ENCODE results near the gene CFAP206.
"Not testable (repeated sequence)": the region's sequence is repeated elsewhere in the genome, so short reads cannot be mapped to it uniquely, and the experiment has no call there.

Gene CFAP206

DNA sequence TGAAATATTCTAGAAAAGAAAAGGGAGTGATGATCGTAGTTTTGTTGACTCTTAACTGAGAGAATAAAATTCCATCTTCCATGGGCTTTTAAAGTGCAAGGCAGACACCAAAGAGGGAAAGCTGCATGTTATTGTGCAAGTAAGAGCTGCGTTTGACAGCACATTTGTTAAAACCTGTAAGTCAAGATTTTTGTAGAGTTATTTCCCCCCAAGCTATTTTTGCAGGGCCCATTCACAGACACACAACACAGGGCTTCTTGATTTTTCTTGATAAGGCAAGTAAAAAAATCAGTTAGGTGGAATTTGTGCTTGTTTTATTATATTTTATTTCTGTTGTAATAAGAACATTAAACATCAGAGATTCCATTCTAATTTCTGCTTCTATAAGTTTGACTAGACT, 13.8 kb downstream of the CFAP206 start:
- DNase-seq (ENCODE audit: low read depth in 2 of 2): no peak

DNA sequence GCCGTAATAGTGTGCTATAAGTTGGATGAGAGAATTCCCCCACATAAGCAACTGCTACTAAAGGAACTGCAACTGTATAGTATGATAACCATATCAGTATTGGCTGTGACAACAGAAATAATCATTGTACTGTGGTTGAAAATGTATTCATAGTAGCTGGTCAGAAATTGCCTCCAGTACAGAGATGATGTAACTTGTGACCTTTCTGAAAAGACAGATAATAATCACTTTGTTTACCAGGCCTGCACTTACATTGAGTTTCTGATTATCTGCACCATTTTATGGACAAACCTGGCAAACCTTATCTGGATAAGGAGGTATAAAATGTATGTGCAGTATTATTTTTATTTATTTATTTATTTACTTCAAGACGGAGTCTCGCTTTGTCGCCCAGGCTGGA, 19.0 kb downstream of the CFAP206 start:
- DNase-seq (ENCODE audit: low read depth in 2 of 2): no peak

DNA sequence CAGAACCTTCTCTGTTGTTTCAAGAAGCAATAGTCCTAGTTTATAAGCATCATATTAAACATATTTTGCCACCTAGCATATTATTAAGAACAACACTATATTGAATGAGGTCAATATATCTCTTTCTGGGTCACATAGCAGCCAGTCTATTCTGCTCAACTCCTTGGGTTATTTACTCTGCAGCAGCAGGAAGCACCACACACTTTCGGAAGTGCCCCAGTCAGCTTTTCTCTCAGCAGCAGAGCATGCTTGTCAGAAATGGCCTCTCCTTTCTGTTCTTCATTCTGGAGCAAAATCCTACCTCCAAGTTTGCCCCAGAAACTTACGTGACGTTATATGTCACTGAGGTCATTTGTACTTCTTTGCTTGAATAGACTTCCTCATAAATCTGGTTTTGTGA, 22.7 kb downstream of the CFAP206 start:
- DNase-seq (ENCODE audit: low read depth in 2 of 2): no peak

GRCh38 chr6:87431263-87431662, 23.5 kb downstream of the CFAP206 start:
- no peak for DNase-seq (ENCODE audit: low read depth in 2 of 2)

DNA sequence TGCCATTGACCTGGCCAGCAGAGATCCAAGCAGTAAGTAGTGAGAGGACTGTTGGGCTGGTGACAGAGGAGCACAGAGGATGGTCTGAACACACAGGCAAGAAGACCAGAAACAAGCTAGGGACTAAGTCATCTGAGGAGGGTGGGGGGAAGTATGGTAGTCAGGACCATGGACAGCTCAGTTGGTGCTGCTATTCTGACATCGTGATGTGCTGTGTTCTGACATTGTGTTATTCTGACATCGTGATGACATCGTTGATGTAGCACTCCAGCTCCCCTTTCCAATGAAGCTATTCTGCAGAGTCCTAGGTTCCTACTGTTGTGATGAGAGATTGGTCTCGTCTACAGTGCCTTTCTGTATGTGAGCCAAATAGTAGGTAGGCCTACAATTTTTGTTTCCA, 28.7 kb downstream of the CFAP206 start:
- peak; percentile 5 to 7 for DNase-seq (ENCODE audit: low read depth in 2 of 2)

DNA sequence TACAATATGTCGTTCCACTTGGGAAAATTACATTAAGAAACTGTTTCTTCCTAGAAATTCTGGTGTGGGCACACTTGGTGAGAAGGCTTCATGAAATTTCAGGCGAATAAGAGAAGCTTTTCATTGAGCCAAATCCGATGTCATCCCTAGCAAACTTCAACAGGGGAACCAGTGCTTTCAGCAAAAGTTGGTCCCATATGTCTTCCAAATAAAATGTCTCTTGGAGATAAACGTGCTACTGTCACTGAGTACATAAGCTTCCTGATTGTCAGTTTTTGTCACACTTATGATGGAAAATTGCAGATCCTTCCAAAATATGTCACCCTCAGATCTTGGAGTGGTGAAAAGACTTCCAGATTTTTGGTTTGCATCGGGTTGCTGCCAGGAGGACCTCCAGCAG, 33.9 kb downstream of the CFAP206 start:
- no peak for DNase-seq (ENCODE audit: low read depth in 2 of 2)

- no peak for DNase-seq (ENCODE audit: low read depth in 2 of 2)
These were observed 36.6 kb downstream of the CFAP206 start for GRCh38 chr6:87444362-87444761.

DNA sequence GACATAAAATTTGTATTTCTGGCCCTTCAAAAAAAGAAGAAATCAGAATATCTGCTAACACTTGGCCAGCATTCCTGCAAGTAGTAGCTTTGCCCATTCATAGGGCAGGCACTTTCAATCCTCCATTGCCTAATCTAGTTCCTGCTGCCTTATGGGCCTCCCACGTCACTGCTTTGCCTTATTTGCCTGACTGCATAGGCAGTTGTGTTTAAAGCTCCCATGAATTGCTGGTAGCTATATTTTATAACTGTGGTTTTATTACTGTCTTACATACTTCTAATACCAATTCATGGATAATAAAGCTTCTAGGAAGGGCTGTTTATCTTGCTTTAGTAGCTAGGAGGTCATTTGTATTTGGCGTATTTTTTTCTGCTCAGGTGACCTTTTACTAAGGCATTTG, 57.3 kb downstream of the CFAP206 start:
- DNase-seq (ENCODE audit: low read depth in 2 of 2): no peak

GRCh38 chr6:87472525-87473418, 65.0 kb downstream of the CFAP206 start, which contains the start of gene SLC35A1:
SLC35A1 (plus strand) TSS chr6:87472974; CDS start chr6:87473004, 30 bp downstream.
- peak; percentile 72 to 77 for DNase-seq (ENCODE audit: low read depth in 2 of 2)

GRCh38 chr6:87473419-87473903, 65.7 kb downstream of the CFAP206 start:
- DNase-seq (ENCODE audit: low read depth in 2 of 2): no peak

GRCh38 chr6:87481931-87482330, 74.2 kb downstream of the CFAP206 start:
- no peak for DNase-seq (ENCODE audit: low read depth in 2 of 2)

DNA sequence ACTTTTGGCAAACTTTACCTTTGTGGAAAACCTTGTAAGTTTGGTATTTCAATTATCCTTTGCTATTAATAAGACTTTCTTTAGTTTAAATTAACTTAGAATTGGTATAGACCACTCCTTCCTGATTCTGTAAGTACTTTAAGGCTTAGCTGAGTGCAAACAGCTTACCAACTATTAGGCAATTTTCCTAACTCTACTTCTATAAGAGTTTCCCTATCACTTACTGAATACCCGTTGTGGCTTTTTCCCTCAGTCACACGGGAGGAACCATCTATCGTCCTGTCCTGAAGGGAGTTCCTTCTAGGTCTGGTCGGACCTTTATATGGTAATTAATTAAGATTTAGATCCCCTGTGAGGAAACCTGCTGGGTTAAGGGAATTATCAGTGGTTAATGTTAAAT, 74.6 kb downstream of the CFAP206 start:
- DNase-seq (ENCODE audit: low read depth in 2 of 2): no peak

DNA sequence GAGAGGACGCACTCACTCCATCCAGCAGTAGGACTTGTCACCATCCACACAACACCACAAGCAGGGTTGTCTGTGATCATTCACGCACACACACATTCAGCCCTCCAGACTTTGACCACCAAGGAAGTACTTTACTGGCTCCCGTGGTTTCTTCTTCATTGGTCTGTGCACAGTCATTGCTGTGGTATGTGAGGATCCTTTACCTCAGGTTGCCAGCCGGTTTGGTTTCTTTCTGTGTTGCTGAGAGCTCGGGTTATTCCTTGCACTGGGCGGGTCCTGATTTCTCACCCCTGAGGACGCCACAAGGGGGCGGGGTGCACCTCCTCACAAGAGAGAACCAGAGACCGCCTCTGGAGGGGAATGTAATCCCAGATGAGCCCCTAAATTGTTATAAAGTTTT, 76.2 kb downstream of the CFAP206 start:
- DNase-seq (ENCODE audit: low read depth in 2 of 2): no peak

DNA sequence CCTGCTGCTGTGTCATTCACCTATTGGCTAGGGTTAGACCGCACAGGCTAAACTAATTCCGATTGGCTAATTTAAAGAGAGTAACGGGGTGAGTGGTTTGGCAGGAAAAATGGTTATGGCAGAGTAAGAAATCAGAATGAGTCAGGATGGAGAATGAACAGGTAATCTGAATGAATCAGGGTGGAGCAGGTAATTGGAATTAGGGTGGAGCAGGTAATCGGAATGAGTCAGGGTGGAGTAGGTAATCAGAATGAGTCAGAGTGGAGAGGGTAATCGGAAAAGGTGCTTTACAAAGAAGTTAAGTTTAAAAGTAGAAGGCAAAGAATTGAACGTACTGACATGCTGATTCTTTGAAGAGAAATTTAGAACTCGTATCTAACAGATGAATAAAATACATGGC, 76.7 kb downstream of the CFAP206 start:
- no peak for DNase-seq (ENCODE audit: low read depth in 2 of 2)

- no peak for DNase-seq (ENCODE audit: low read depth in 2 of 2)
These were observed 79.8 kb downstream of the CFAP206 start for GRCh38 chr6:87487555-87487954.

DNA sequence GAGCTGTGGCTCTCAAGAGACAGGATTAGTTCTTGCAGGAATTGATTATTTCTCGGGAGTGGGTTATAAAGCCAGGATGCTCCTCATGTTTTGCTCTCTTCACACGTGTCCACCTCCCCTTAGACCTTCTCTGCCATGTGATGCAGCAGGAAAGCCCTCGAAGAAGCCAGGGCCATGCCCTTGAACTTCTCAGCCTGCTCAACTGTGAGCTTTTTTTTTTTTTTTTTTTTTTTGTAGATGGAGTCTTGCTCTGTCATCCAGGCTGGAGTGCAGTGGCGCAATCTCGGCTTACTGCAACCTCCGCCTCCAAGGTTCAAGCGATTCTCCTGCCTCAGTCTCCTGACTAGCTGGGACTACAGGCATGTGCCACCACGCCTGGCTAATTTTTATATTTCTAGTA, 81.6 kb downstream of the CFAP206 start:
- DNase-seq (ENCODE audit: low read depth in 2 of 2): not testable (repeated sequence)

GRCh38 chr6:87494761-87495422, 87.1 kb downstream of the CFAP206 start:
- DNase-seq (ENCODE audit: low read depth in 2 of 2): no peak

DNA sequence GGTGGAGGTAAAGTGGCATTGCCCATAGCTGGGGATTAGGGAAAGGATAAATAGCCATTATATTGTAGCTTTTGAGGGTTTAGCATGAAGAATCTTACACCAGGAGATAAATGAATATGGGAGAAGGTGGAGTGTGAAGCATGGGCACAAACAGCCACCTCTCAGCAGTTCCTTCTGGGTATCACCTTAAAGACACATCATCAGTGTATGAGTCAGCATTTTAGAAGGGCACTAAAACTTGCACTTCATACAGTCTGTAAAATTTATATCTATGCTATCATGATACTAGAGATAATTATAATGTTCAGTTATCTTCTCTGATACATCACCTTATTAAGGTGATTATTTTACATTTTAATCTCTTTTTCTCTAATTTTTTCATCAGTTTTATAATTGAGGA, 90.3 kb downstream of the CFAP206 start:
- DNase-seq (ENCODE audit: low read depth in 2 of 2): no peak

DNA sequence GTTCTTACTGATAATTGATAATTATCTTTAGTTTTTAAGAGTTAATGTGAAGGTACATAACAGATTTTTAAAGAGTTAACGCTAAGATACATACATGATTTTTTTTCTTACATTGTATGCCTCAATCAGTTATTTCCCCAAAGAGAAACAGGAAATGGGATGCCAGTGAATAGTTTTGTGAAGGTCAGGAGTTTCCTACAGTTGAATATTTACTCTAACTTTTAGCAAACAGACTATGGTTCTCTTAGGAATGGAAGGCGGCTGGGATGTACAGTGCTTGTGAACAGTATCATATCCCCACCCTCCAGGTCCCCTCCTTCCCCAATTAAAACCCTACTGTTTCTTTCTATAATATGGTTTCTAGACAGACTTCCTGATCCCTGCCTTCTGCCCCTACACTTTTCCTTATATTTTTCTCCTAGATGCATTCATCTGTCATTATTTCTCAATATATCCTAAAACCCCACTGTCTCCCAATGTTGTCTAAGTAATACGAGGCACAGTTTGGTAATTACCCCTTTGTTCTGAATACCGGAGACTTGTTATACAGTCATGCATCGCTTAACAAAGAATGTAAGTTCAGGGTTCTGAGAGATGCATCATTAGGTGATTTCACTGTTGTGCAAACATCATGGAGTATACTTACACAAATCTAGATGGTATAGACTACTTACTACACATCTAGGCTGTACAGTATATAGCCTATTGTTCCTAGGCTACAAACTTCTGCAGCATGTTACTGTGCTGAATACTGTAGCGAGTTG, 94.2 kb downstream of the CFAP206 start:
- DNase-seq (ENCODE audit: low read depth in 2 of 2): no peak

DNA sequence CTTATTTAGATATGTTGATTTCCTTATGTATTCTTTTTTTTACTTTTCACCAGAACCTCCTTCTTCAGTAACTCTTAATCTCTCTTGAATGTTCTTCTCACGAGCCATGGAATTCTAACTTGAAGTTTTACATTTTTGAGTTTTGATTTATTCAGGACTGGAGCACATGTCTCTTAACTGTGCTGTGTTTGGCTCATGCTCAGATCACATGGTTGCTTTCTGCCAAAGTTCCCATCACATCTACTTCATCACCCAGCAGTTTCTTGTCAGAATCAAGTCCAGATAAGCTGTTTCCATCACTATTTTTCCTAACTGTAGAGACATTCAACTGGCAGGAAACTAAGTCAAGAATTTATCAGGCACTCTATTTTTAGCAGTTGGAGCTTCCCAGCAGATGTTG, 96.7 kb downstream of the CFAP206 start:
- no peak for DNase-seq (ENCODE audit: low read depth in 2 of 2)

All from stimulated activated CD8-positive, alpha-beta memory T cell treated with anti-CD3 and anti-CD28 coated beads, Interleukin-7, amount 100 ng/mL, for 1 hour (primary cell).